WTC11 (cell line): Measurements from ENCODE around the gene AMIGO3. TPM values are rescaled to one million over a fixed set of nuclear protein-coding genes. Genes with fewer than 3 reads are reported as not detected.

Experiments
- ATAC-seq: fragments of 200-7000 bp; cut with Tn5 transposase; 2 replicates; pipeline ENCODE4 v1.10.0; 2021; ENCODE audit warnings: mild to moderate bottlenecking, moderate library complexity
- CTCF ChIA-PET: fragments of 300-600 bp; sonication (Branson Sonifier 250); formaldehyde crosslinking; loops from one replicate; lab custom pipeline; 2021; ENCODE audit warnings: antibody characterized with exemption; lab: Charles Lee
- POLR2A ChIA-PET: fragments of 350-600 bp; sonication (Branson Sonifier 250); formaldehyde crosslinking; loops from one replicate; lab custom pipeline; 2021; ENCODE audit warnings: antibody characterized with exemption; lab: Charles Lee
- DNase-seq: peaks from one replicate; pipeline ENCODE4 v3.0.0; 2021; ENCODE audit warnings: low spot score
- H3K27ac Mint-ChIP-seq: 2 replicates; pipeline ENCODE4 v1.8.0; 2021; ENCODE audit warnings: mixed read lengths
- H3K27me3 Mint-ChIP-seq: 2 replicates; pipeline ENCODE4 v1.8.0; 2021; ENCODE audit warnings: low read depth, mild to moderate bottlenecking, moderate library complexity, mixed read lengths
- H3K36me3 Mint-ChIP-seq: 2 replicates; pipeline ENCODE4 v1.8.0; 2021; ENCODE audit warnings: mixed read lengths
- H3K4me1 Mint-ChIP-seq: 2 replicates; pipeline ENCODE4 v1.8.0; 2022; ENCODE audit warnings: mixed read lengths
- H3K4me3 Mint-ChIP-seq: 2 replicates; pipeline ENCODE4 v1.8.0; 2021; ENCODE audit warnings: mild to moderate bottlenecking, moderate library complexity, mixed read lengths
- H3K9me3 Mint-ChIP-seq: 2 replicates; pipeline ENCODE4 v1.8.0; 2021; ENCODE audit warnings: mixed read lengths
- ELF4 ChIP-seq: sonication (generic); formaldehyde crosslinking; IDR thresholded peaks from 2 replicates; pipeline ENCODE4 v1.8.1; 2022; ENCODE audit warnings: low read depth, mild to moderate bottlenecking, moderate library complexity, missing genetic modification reagents
- FOXJ3 ChIP-seq: sonication (generic); formaldehyde crosslinking; IDR thresholded peaks from 2 replicates; pipeline ENCODE4 v1.9.0; 2021; ENCODE audit warnings: missing genetic modification reagents, mild to moderate bottlenecking, borderline replicate concordance
- FOXP1 ChIP-seq: sonication (generic); formaldehyde crosslinking; IDR thresholded peaks from 2 replicates; pipeline ENCODE4 v1.8.0; 2022; ENCODE audit warnings: missing genetic modification reagents, mild to moderate bottlenecking, moderate library complexity, borderline replicate concordance
- IRF2 ChIP-seq: sonication (generic); formaldehyde crosslinking; IDR thresholded peaks from 2 replicates; pipeline ENCODE4 v1.8.0; 2022; ENCODE audit warnings: low read depth, missing genetic modification reagents, borderline replicate concordance
- MYBL2 ChIP-seq: sonication (generic); formaldehyde crosslinking; IDR thresholded peaks from 2 replicates; pipeline ENCODE4 v1.8.1; 2023; ENCODE audit warnings: mild to moderate bottlenecking, moderate library complexity, missing genetic modification reagents
- NFATC4 ChIP-seq: fragments of 250-450 bp; sonication (Bioruptor Pico); IDR thresholded peaks from 2 replicates; pipeline ENCODE4 v1.9.0; 2021; ENCODE audit warnings: mild to moderate bottlenecking
- NFE2L1 ChIP-seq: sonication (generic); formaldehyde crosslinking; IDR thresholded peaks from 2 replicates; pipeline ENCODE4 v1.8.1; 2023; ENCODE audit warnings: missing genetic modification reagents
- TCF7 ChIP-seq: sonication (generic); formaldehyde crosslinking; IDR thresholded peaks from 2 replicates; pipeline ENCODE4 v1.8.0; 2022; ENCODE audit warnings: mild to moderate bottlenecking, low read depth, missing genetic modification reagents, moderate library complexity
- ZBTB21 ChIP-seq: sonication (generic); formaldehyde crosslinking; IDR thresholded peaks from 2 replicates; pipeline ENCODE4 v1.8.1; 2023; ENCODE audit warnings: mild to moderate bottlenecking, missing genetic modification reagents, borderline replicate concordance
- ZNF396 ChIP-seq: fragments of 250-450 bp; sonication (Bioruptor Pico); IDR thresholded peaks from 2 replicates; pipeline ENCODE4 v1.8.0; 2021; ENCODE audit warnings: mild to moderate bottlenecking, moderate library complexity, borderline replicate concordance
- ZNF416 ChIP-seq: fragments of 250-450 bp; sonication (Bioruptor Pico); IDR thresholded peaks from 2 replicates; pipeline ENCODE4 v1.9.0; 2021; ENCODE audit warnings: mild to moderate bottlenecking, inconsistent platforms
- total RNA-seq: library from RNA; stranded (reverse); gene quantifications from 3 replicates; pipeline ENCODE4 v1.2.3, GENCODE V29; 2021
- TF ChIP-seq, protein P1 (sequence below): sonication (generic); formaldehyde crosslinking; IDR thresholded peaks from 2 replicates; pipeline ENCODE4 v1.8.0; 2022; ENCODE audit warnings: mild to moderate bottlenecking, missing genetic modification reagents
- TF ChIP-seq, protein P2 (sequence below): fragments of 250-450 bp; sonication (Bioruptor Pico); IDR thresholded peaks from 2 replicates; pipeline ENCODE4 v1.9.0; 2021; ENCODE audit warnings: mild to moderate bottlenecking
- TF ChIP-seq, protein P3 (sequence below): sonication (generic); formaldehyde crosslinking; IDR thresholded peaks from 2 replicates; pipeline ENCODE4 v1.8.0; 2023; ENCODE audit warnings: mild to moderate bottlenecking, missing genetic modification reagents

The AMIGO3 gene
- total RNA-seq, 1 experiment from 2014 or later: 3.9 TPM

DNA sequence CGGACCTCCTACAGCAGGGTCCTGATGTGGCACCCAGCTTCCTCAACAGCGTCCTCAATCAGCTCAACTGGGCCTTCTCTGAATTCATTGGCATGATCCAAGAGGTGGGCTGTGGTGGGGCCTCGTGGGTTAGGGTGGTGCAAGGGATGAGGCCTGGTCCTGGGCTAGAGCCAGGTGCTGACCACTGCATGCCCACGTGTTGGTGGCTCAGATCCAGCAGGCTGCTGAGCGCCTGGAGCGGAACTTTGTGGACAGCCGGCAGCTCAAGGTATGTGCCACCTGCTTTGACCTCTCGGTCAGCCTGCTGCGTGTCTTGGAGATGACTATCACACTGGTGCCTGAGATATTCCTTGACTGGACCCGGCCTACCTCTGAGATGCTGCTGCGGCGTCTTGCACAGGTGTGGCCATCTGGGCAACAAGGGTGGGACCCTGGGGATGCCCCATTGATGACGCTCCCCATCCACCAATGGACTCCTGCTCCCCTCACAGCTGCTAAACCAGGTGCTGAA is 3.8 kb downstream of the AMIGO3 start:
- H3K4me3 Mint-ChIP-seq: no peak overlapping the region
- no peak for ATAC-seq
- H3K27me3 Mint-ChIP-seq: no peaks in the 10 kb centered on the region
- TF ChIP-seq FOXP1 (CRISPR knock-in tag) (no peak), ZNF416 (CRISPR knock-in tag) (no peak), IRF2 (CRISPR knock-in tag) (no peak), ZNF396 (CRISPR knock-in tag) (no peak), MYBL2 (CRISPR knock-in tag) (no peak)
- H3K9me3 Mint-ChIP-seq: no peaks in the 10 kb centered on the region
- no peak for DNase-seq
- no peaks in the 10 kb centered on the region; the same call in 1 of the 2 replicates for H3K36me3 Mint-ChIP-seq
- ChIA-PET POLR2A (no interaction called here), CTCF (interaction anchor here (0.6 to 1.7 kb wide), 3 partner anchors 12 to 42 kb away, joined by 3 to 8 read pairs (median 5); no protein-coding TSS in a partner anchor)
- no peak overlapping the region for H3K27ac Mint-ChIP-seq
- peaks cover 6% of the 10 kb centered on the region for H3K4me1 Mint-ChIP-seq

DNA sequence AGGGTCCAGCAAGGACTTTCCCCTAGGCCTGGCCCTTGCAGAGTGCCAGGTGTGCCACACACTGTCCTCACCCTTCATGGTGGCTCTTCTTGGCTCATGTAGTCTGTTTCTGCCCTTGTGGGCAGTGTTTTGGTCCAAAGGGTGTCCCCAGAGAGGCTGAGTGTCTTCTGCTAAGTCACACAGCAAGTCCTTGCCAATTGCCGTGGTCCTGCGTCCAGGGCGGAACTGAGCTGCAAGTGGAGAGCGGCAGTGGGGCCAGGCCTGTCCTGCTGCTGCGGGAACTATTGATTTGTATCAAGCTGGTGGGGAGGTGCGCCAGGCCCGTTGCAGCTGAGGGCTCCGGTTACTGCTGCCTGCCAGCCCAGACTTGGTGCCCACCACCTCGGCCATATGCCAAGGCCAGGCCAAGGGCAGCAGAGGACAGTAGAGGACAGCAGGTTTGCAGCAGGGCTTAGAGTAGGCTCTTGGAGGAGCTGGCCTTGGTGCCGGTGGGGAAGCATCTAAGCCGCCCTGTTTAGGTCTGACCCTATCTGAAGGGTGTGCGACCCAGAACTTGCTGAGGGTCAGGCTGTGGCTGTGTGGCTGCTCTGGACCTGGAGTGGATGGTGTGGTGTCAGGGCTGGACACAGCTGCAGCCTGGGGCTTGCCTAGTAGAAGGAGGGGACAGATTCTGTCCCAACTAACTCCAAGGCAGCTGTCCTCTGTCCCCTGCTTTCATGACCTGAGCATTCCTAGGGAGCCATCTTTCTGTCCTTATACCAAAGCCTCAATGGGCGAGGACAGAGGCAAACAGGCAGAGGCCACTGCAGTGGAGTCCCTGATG is 4.5 kb downstream of the AMIGO3 start:
- no peak for DNase-seq
- H3K4me1 Mint-ChIP-seq: peaks cover 6% of the 10 kb centered on the region

DNA sequence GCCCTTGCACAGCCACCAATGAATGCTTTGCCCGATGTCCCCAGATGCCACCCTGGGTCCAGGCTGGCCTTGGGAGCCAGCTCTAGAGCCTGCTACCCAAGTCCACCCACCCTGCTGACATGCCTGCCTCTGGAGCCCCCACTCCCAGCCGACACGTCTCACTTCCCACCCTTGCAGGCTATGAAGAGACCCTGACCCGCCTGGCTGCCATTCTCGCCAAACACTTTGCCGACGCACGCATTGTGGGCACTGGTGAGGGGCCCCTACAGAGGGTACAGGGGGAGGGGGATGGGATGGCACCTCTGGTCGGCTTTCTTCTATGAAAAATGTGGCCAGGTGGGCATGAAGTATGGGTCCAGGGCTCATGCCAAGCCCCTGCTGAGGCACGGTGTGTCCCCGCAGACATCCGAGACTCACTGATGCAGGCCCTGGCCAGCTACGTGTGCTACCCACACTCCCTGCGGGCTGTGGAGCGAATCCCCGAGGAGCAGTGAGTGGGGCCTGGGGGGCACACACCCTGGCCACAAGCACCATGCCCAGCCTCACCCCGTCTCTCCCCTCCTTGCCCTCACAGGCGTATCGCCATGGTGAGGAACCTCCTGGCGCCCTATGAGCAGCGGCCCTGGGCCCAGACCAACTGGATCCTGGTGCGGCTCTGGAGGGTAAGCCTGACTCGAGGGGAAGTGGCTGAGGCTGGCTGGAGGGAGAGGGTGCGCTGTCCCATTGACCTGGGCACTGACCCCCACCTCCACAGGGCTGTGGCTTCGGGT is 6.0 kb downstream of the AMIGO3 start:
- Mint-ChIP-seq H3K4me3 (no peak overlapping the region), H3K4me1 (peaks cover 2% of the 10 kb centered on the region), H3K27ac (no peak overlapping the region), H3K36me3 (no peaks in the 10 kb centered on the region; the same call in 1 of the 2 replicates), H3K27me3 (no peaks in the 10 kb centered on the region), H3K9me3 (no peaks in the 10 kb centered on the region)
- ATAC-seq (no peak), DNase-seq (no peak)
- TF ChIP-seq, protein P1, sequence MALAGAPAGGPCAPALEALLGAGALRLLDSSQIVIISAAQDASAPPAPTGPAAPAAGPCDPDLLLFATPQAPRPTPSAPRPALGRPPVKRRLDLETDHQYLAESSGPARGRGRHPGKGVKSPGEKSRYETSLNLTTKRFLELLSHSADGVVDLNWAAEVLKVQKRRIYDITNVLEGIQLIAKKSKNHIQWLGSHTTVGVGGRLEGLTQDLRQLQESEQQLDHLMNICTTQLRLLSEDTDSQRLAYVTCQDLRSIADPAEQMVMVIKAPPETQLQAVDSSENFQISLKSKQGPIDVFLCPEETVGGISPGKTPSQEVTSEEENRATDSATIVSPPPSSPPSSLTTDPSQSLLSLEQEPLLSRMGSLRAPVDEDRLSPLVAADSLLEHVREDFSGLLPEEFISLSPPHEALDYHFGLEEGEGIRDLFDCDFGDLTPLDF (CRISPR knock-in tag): no peak
- TF ChIP-seq, protein P2, sequence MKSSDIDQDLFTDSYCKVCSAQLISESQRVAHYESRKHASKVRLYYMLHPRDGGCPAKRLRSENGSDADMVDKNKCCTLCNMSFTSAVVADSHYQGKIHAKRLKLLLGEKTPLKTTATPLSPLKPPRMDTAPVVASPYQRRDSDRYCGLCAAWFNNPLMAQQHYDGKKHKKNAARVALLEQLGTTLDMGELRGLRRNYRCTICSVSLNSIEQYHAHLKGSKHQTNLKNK: no peak
- TF ChIP-seq ELF4 (CRISPR knock-in tag): no peak
- POLR2A ChIA-PET: no interaction called here
- CTCF ChIA-PET: interaction anchor here (1.0 to 3.3 kb wide), 3 partner anchors 11 to 174 kb away, joined by 3 to 49 read pairs (median 6); no protein-coding TSS in a partner anchor

More for the DNA sequence above, 4.5 kb downstream of the AMIGO3 start:
- POLR2A ChIA-PET: no interaction called here
- CTCF ChIA-PET: interaction anchor here (1.0 to 1.7 kb wide), 2 partner anchors 12 to 14 kb away, joined by 5 to 8 read pairs; no protein-coding TSS in a partner anchor
- ATAC-seq: no peak
- Mint-ChIP-seq H3K36me3 (no peaks in the 10 kb centered on the region; the same call in 1 of the 2 replicates), H3K9me3 (no peaks in the 10 kb centered on the region), H3K27ac (no peak overlapping the region), H3K27me3 (no peaks in the 10 kb centered on the region), H3K4me3 (no peak overlapping the region)
- TF ChIP-seq TCF7 (CRISPR knock-in tag): no peak
- no peak for TF ChIP-seq NFE2L1 (CRISPR knock-in tag)
- TF ChIP-seq FOXJ3: no peak
- no peak for TF ChIP-seq NFATC4 (CRISPR knock-in tag)
- TF ChIP-seq, protein P3, sequence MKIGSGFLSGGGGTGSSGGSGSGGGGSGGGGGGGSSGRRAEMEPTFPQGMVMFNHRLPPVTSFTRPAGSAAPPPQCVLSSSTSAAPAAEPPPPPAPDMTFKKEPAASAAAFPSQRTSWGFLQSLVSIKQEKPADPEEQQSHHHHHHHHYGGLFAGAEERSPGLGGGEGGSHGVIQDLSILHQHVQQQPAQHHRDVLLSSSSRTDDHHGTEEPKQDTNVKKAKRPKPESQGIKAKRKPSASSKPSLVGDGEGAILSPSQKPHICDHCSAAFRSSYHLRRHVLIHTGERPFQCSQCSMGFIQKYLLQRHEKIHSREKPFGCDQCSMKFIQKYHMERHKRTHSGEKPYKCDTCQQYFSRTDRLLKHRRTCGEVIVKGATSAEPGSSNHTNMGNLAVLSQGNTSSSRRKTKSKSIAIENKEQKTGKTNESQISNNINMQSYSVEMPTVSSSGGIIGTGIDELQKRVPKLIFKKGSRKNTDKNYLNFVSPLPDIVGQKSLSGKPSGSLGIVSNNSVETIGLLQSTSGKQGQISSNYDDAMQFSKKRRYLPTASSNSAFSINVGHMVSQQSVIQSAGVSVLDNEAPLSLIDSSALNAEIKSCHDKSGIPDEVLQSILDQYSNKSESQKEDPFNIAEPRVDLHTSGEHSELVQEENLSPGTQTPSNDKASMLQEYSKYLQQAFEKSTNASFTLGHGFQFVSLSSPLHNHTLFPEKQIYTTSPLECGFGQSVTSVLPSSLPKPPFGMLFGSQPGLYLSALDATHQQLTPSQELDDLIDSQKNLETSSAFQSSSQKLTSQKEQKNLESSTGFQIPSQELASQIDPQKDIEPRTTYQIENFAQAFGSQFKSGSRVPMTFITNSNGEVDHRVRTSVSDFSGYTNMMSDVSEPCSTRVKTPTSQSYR (CRISPR knock-in tag): no peak
- TF ChIP-seq, protein P2: no peak
- no peak for TF ChIP-seq ZBTB21
- TF ChIP-seq, all 79 proteins: peak for 0
